Brain pericyte (primary cell): ENCODE measurements around the gene ITPR2.
"Not testable (repeated sequence)": the region's sequence is repeated elsewhere in the genome, so short reads cannot be mapped to it uniquely, and the experiment has no call there.

Experiments
- DNase-seq: peaks from one replicate; pipeline ENCODE4 v3.0.0-alpha.2; 2012; ENCODE audit warnings: low read depth, low spot score

ITPR2 gene

GRCh38 chr12:26848156-26848825 is 15.3 kb upstream of the ITPR2 start:
- no peak for DNase-seq

DNA sequence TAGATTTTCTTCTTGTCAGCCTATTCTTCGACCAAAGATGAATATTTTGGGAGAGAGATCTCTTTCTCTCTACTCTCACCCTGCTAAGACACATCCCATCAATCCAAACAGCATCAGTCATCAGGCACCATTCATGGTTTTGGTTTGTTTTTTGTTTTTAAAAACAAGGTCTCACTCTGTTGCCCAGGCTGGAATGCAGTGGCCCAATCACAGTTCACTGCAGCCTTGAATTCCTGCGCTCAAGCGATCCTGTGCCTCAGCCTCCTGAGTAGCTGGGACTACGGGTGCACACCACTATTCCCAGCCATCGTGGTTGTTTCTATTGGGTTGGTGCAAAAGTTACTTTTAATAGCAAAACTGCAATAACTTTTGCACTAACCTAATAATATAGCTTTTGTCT is 14.4 kb upstream of the ITPR2 start:
- no peak for DNase-seq

DNA sequence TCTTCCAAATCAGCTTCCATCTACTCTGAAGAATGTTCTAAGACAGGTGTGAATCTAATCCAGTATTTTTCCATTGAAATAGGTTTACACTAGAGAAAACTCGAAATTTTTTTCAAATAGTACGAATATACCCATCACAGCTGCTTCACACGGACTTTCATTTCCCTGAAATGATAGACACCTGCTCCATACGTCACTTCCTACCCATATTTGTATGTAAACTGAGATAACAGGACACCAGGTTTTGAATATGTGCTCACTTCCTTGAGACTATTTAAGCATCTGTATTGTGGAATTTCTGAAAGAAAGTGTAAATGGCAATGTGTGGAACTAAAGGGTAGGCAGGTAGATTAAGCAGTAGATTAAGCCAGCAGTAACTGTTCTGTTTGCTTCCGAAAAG is 13.4 kb upstream of the ITPR2 start:
- no peak for DNase-seq

- no peak for DNase-seq
Observed at GRCh38 chr12:26845984-26846383, 13.0 kb upstream of the ITPR2 start.

DNA sequence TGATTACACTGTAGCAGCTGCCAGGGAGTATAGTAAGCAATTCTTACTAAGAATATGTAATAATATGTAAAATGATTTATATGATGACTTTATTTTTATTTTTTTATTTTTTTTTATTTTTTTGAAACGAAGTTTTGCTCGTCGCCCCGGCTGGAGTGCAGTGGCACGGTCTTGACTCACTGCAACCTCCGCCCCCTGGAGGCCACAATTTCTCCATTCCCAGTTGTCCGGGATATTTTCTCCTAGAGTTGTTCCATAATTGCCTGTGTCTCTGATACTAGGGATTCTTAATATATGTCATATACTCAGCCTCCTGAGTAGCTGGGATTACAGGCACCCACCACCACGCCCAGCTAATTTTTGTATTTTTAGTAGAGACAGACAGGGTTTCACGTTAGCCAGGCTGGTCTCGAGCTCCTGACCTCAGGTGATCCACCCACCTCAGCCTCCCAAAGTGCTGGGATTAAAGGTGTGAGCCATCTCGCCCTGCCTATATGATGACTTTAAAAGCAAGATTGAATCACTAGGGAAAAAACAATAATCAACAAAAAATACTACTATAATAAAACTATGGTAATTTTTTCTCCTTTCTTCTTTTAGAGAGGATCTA is 12.2 kb upstream of the ITPR2 start:
- DNase-seq, result no peak

DNA sequence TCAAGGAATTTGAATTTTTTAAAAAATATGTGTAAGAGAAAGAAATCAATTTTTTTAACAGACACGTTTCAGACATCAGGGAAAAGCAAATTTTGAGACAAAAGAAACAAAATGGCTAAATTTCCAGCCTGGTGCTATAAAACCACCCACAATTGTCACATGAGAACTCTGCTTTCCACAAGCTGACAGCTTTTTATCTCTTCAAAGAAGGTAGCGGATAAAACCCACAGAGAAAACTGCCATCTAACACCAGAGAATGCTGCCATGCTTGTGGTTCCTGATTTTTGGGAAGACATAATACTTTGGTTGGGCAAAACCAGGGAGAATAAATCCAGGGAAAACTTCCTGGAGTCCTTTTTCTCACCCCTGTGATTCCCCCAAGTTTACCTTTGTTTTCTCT is 10.3 kb upstream of the ITPR2 start:
- no peak for DNase-seq

DNA sequence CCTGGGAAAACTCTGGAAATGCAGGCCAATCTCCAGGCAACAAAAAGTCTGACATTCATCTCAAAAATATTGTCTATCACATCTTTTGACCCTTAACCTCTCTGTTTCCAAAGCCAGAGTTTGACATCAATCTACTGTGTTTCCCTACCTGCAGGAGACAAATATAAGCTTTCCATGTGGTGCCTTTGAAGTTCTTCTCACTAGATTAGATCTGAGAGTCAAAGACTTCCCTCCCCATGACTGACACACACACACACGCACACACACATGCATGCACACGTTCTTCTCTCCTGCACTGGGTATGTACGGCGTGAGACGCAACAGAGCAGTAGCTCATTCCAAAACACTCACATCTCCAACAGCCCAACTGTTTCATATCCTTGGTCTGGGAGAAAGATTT is 8.1 kb upstream of the ITPR2 start:
- DNase-seq, result no peak

DNA sequence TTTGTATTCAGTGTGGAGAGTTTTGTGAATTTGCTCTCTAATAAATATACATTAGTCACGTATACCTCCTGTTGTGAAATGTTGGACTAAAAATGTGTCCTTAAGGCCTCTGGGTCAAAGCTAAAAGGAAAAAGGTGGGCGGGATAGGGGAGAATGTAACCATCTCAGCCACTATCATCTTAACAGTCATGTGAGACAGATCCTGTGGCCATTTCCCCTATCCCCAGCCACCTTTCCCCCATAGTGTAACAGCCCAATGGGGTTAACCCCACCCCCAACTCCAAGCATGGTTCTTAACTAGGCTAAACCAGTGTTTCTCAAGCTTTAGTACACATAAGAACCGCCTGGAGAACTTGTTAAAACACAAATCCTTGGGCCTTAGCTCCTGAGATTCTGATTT is 6.5 kb upstream of the ITPR2 start:
- DNase-seq, result no peak

DNA sequence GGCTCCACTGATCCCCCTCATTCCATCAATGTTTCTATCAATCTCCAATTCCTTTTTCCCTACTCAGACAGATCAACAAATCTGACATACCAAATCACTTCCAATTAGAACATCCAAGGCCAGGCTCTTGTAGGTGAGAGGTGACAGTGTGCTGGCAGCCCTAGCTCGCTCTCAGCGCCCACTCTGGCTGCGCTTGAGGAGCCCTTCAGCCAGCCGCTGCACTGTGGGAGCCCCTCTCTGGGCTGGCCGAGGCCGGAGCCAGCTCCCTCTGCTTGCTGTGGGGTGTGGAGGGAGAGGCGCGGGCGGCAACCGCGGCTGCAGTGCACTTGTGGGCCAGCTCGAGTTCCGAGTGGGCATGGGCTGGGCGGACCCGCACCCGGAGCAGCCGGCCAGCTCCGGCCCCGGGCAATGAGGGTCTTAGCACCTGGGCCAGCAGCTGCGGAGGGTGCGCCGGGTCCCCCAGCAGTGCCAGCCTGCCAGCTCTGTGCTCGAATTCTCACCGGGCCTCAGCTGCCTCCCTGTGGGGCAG is 6.0 kb upstream of the ITPR2 start:
- no peak for DNase-seq

- DNase-seq, result no peak
Observed at GRCh38 chr12:26836201-26836600, 3.2 kb upstream of the ITPR2 start.

DNA sequence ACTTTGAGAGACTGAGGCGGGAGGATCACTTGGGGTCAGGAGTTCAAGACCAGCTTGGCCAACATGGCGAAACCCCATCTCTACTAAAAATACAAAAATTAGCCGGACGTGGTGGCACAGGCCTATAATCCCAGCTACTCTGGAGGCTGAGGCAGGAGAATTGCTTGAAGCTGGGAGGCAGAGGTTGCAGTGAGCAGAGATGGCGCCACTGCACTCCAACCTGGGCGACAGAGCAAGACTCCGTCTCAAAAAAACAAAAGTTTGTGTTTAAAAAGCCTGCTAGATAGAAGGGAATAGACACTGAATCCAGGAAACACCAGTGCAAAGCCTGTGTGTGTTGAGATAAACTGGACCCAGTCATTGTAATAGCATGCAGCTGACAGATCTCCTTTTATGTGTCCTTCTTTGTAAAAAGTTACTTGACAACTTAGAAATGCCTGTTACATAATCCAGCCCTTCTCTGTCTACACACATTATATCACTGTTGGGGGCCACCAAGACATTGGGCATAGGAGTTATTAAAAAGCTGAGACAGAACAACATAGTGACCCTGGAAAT is 1.6 kb upstream of the ITPR2 start:
- DNase-seq, result not testable (repeated sequence)

DNA sequence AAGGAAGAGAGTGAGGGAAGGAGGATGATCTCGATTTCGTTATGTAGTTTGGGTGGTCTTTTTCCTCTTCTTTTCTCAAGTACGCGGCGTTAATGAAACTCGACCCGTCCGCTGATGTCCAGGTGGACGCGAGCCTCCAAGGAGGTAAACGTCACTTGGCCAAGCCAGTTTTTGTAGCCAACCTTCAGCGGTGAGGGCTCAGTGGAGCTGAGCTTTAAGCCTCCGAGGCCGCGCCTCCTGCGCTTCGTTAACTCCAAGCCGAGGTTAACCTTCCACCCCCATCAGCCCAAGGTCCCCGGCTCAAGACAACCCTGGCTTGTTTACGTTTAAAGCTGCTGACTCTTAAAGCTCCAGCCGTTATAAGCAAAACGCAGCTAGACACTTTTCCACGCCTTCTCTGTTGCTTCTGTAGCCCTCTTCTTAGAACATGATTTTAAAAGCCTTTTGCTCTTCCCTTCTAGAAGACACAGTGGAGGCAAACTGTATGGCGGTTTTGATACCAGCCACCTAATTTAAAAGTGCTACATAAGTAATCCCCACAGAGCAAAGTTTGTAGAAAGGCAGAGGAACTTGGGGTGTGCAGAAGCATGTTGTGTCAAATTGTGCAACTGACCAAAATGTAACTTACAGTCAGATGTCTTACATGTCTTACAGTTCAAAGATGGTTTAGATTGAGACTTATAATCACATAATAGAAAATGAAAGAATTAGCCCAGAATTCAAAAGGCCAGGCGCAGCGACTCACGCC is 923 bp upstream of the ITPR2 start:
- no peak for DNase-seq

DNA sequence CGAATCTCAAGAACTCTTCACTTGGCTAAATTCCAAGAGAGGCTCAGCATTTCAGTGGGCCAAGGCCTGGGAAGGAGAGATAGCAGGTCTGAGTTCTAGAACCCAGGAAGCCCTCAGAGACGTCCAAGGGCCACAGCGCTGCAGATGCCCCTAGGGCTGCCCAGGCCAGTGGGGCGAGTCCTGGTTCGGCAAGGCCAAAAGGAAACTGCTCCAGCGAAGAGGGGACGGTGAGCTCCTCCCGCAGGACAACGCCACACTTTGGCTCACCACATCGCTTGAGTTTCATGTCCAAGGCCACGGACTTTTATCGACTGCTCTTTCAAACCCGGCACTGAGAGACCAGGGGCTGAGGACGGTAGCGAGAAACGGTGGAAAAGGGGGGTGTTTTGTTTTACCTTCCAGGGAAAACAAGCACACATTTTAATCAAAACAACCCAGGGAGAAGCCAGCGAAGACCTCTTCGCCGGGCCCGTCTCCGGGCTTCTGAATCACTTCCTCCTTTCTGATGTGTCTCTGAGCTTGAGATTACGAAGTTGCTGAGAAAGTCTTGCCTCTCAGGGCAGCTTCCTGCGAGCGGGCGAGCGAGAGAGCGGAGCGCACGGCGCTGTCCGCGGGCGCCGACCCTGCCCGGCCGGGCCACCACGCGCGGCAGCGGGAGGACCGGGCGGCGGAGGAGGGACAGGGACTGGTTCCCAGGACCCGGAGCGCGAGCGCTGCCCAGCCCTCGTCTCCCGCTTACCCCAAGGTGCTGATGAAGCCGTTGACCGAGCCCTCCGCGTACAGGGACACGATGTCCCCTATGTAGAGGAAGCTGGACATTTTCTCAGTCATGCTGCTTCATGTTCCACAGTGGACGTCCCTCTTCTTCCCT is 808 bp downstream of the ITPR2 start:
- no peak for DNase-seq

- DNase-seq, result no peak
Observed at GRCh38 chr12:26830783-26831551, 2.0 kb downstream of the ITPR2 start.

GRCh38 chr12:26830363-26830762 is 2.6 kb downstream of the ITPR2 start:
- no peak for DNase-seq

DNA sequence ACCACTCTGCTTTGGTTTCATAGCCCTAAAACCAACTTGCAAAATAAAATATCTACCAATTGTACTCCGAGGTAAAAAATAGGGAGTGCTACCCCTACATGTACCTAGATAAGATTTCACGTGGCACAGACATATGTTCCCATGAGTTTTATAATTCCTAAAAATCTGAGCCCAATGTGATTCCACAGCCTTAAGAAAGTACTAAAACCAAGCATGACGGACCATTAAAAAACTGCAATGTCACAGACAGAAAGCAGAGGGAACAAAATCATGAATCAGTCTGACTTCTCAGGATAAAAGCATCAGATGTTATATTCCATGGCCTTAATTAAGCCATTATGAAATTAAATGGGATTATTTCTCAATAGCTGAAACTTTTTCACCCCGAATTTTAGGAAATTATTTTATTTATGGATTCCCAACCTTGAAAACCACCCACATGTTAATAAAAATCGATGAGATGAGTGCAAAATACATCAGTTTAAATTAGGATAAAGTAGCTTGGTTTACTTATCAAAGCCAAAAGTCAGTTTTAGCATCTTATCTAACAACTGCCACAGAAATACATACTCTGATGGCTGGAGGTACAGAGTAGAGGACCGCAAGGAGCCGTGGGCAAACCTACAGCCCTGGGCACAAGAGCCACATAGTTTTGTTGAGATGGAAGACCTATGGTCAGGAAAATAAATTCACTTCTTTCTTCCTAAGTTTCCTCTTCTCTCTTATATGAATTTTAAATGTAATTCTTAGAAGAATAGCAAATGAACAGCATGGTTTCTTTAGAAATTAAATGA is 4.5 kb downstream of the ITPR2 start:
- no peak for DNase-seq

GRCh38 chr12:26826437-26826836 is 6.6 kb downstream of the ITPR2 start:
- DNase-seq, result no peak

DNA sequence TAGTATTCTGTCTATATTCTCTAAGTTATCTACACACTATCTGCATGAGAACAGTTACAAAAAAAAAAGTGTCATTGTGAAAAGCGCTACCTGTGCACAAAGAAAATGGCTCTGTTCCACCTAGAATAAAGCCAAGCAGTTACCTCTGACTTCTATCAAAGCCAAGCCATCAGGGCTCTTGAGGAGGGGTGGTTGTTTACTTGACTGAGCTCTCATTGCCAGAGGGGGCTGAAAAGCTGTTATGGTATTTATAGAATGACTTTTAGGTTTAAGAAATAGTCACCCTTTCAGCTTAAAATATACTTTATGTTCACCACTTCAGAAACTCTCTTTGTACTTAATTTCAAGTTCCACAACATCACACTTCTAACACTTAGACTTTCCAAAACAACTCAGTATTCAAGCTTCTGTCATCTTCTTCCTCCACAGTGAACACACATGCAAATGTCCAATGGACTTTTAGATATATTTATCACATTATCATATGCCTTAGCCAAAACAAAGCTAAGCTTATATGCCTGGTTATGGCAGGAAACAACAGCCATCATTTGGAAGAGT is 7.5 kb downstream of the ITPR2 start:
- no peak for DNase-seq

GRCh38 chr12:26823390-26823789 is 9.6 kb downstream of the ITPR2 start:
- no peak for DNase-seq

DNA sequence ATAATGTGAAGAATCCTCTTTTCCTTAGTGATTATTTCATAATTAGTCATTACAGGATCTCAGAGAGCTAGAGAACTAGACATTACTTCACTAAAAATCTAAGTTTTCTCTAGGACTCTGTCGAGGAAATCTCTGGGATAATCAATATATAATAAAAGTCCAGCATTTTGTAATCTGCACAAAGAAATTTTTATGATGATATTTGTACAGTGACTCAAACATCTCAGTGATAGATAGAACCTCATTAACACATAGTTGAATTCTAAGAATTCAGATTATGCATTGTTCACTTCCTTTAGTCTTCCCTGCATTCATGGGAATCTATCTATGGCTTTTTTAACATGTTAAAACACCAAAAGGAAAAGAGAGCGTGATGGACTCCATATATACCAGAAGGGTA is 11.0 kb downstream of the ITPR2 start:
- DNase-seq, result no peak
